ENCODE measurements around the gene DNM1L.

The DNM1L gene

GRCh38 chr12:32679091-32679919, at the start of gene DNM1L:
Gene DNM1L (plus strand): TSS chr12:32679301. CDS start chr12:32679364, 63 bp downstream.
- DNase-seq = peak; percentile 91

- DNase-seq = no peak
These were observed 37.7 kb upstream of the DNM1L start for GRCh38 chr12:32641287-32641901.

GRCh38 chr12:32644431-32644830, 34.7 kb upstream of the DNM1L start:
- DNase-seq = no peak

- no peak for DNase-seq
These were observed 31.8 kb upstream of the DNM1L start for GRCh38 chr12:32647275-32647674.

- DNase-seq = no peak
These were observed 28.6 kb upstream of the DNM1L start for GRCh38 chr12:32650508-32650907.

GRCh38 chr12:32651151-32651955, 27.7 kb upstream of the DNM1L start:
- DNase-seq = no peak

- DNase-seq = no peak
These were observed 27.2 kb upstream of the DNM1L start for GRCh38 chr12:32651956-32652210.

- no peak for DNase-seq
These were observed 19.1 kb upstream of the DNM1L start for GRCh38 chr12:32659908-32660440.

GRCh38 chr12:32661706-32662105, 17.4 kb upstream of the DNM1L start:
- no peak for DNase-seq

- no peak for DNase-seq
These were observed 16.4 kb upstream of the DNM1L start for GRCh38 chr12:32662665-32663064.

- no peak for DNase-seq
These were observed 13.1 kb upstream of the DNM1L start for GRCh38 chr12:32666018-32666417.

GRCh38 chr12:32669584-32669983, 9.5 kb upstream of the DNM1L start:
- DNase-seq = no peak

- no peak for DNase-seq
These were observed 6.9 kb upstream of the DNM1L start for GRCh38 chr12:32671930-32672780.

- no peak for DNase-seq
These were observed 778 bp downstream of the DNM1L start for GRCh38 chr12:32679920-32680237.

- DNase-seq = no peak
These were observed 1.7 kb downstream of the DNM1L start for GRCh38 chr12:32680787-32681186.

GRCh38 chr12:32681272-32681671, 2.2 kb downstream of the DNM1L start:
- DNase-seq = no peak

- DNase-seq = no peak
These were observed 7.2 kb downstream of the DNM1L start for GRCh38 chr12:32686340-32686739.

- DNase-seq = no peak
These were observed 9.7 kb downstream of the DNM1L start for GRCh38 chr12:32688786-32689185.

GRCh38 chr12:32690927-32691326, 11.8 kb downstream of the DNM1L start:
- DNase-seq = no peak

- no peak for DNase-seq
These were observed 13.3 kb downstream of the DNM1L start for GRCh38 chr12:32692358-32692757.

- DNase-seq = no peak
These were observed 13.9 kb downstream of the DNM1L start for GRCh38 chr12:32693036-32693435.

- no peak for DNase-seq
These were observed 16.7 kb downstream of the DNM1L start for GRCh38 chr12:32695787-32696186.

GRCh38 chr12:32697445-32697844, 18.3 kb downstream of the DNM1L start:
- DNase-seq = no peak
